RWPE2 (cell line): ENCODE results near the gene SOWAHA.

Experiments used
- ATAC-seq: fragments of 200-7000 bp; cut with Tn5 transposase; 3 replicates; pipeline ENCODE4 v1.9.1; 2021; ENCODE audit warnings: low read depth
- DNase-seq: peaks from one replicate; pipeline ENCODE4 v3.0.0-alpha.2; 2020; ENCODE audit warnings: low spot score
- H3K27ac ChIP-seq: fragments of 450-650 bp; 2 replicates; pipeline ENCODE4 v1.5.1; 2017; ENCODE audit warnings: mild to moderate bottlenecking; ENCODE audit not compliant: poor library complexity, severe bottlenecking
- H3K27me3 ChIP-seq: fragments of 250-450 bp; sonication (Bioruptor Pico); 2 replicates; pipeline ENCODE4 v1.5.1; 2021; ENCODE audit warnings: mild to moderate bottlenecking, moderate library complexity; ENCODE audit not compliant: insufficient read depth, poor library complexity, severe bottlenecking
- H3K36me3 ChIP-seq: fragments of 250-450 bp; sonication (Bioruptor Pico); 2 replicates; pipeline ENCODE4 v1.5.1; 2020; ENCODE audit warnings: low read depth, mild to moderate bottlenecking, moderate library complexity
- H3K4me1 ChIP-seq: fragments of 250-450 bp; sonication (Bioruptor Pico); 2 replicates; pipeline ENCODE4 v1.5.1; 2021; ENCODE audit warnings: mild to moderate bottlenecking, moderate library complexity; ENCODE audit not compliant: insufficient read depth, poor library complexity, severe bottlenecking
- H3K4me3 ChIP-seq: fragments of 250-450 bp; sonication (Bioruptor Pico); 2 replicates; pipeline ENCODE4 v1.5.1; 2021; ENCODE audit warnings: mild to moderate bottlenecking, moderate library complexity; ENCODE audit not compliant: severe bottlenecking
- H3K9me3 ChIP-seq: fragments of 250-450 bp; sonication (Bioruptor Pico); 2 replicates; pipeline ENCODE4 v1.5.1; 2021; ENCODE audit warnings: mild to moderate bottlenecking, moderate library complexity; ENCODE audit not compliant: severe bottlenecking
- TF ChIP-seq, protein P1 (sequence below): fragments of 450-650 bp; IDR thresholded peaks from one replicate; pipeline ENCODE4 v1.5.1; 2017; ENCODE audit warnings: mild to moderate bottlenecking, moderate library complexity; ENCODE audit not compliant: poor library complexity, severe bottlenecking

The SOWAHA gene

GRCh38 chr5:132839426-132840301 is 26.6 kb downstream of the SOWAHA start:
- no peaks in the 10 kb centered on the region for H3K9me3 ChIP-seq
- no peaks in the 10 kb centered on the region for H3K27me3 ChIP-seq
- TF ChIP-seq, protein P1, sequence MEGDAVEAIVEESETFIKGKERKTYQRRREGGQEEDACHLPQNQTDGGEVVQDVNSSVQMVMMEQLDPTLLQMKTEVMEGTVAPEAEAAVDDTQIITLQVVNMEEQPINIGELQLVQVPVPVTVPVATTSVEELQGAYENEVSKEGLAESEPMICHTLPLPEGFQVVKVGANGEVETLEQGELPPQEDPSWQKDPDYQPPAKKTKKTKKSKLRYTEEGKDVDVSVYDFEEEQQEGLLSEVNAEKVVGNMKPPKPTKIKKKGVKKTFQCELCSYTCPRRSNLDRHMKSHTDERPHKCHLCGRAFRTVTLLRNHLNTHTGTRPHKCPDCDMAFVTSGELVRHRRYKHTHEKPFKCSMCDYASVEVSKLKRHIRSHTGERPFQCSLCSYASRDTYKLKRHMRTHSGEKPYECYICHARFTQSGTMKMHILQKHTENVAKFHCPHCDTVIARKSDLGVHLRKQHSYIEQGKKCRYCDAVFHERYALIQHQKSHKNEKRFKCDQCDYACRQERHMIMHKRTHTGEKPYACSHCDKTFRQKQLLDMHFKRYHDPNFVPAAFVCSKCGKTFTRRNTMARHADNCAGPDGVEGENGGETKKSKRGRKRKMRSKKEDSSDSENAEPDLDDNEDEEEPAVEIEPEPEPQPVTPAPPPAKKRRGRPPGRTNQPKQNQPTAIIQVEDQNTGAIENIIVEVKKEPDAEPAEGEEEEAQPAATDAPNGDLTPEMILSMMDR = no peak
- DNase-seq (no peak), ATAC-seq (peak; percentile 87)
- peaks cover 17% of the 10 kb centered on the region for H3K4me1 ChIP-seq
- H3K27ac ChIP-seq = peak overlapping the region; percentile 20
- H3K36me3 ChIP-seq = no peaks in the 10 kb centered on the region
- no peak overlapping the region for H3K4me3 ChIP-seq

DNA sequence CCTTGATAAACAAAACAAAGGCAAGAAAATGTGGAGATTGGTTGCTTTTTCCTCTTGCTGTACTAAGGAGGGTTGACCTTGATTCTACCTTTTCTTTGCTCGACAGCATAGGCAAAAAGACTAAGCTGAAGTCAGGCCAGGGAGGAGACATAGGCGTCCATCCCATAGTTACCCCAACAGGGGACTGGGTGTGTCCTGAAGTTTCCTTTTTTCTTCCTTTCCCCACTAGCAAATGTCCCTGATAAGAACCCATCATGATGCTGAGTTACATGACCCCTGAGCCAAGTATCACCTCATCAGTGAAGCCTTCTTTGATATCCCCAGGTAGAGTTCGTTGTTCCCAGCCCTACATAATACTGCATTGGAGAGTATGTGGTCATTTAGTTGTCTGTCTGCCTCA is 27.2 kb downstream of the SOWAHA start:
- Histone ChIP-seq H3K4me1 (peaks cover 17% of the 10 kb centered on the region), H3K36me3 (no peaks in the 10 kb centered on the region), H3K9me3 (no peaks in the 10 kb centered on the region), H3K27ac (peak overlapping the region; percentile 20), H3K4me3 (no peak overlapping the region), H3K27me3 (no peaks in the 10 kb centered on the region)
- TF ChIP-seq, protein P1 = no peak
- ATAC-seq (no peak), DNase-seq (no peak)

DNA sequence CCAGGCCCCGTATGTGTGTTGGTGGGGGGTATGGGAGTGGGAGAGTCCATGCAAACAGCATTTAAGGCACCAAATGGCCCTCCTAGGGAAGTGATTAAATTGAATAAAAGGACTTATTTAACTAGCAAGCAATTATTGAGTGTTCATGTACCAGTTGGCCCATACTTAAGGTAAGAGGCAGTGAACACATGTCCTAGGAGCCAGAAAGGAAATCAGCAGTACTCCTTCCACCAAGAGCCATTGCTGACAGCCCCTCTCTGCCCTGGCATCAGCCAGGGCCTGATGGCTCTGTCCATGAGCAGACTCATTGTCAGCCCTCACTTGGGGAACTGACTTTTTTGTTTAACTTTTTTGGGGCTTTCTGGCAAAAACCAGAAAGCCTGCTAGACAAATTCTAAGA is 27.8 kb downstream of the SOWAHA start:
- Histone ChIP-seq H3K27me3 (no peaks in the 10 kb centered on the region), H3K36me3 (no peaks in the 10 kb centered on the region), H3K9me3 (no peaks in the 10 kb centered on the region), H3K4me1 (peaks cover 17% of the 10 kb centered on the region), H3K27ac (no peak overlapping the region), H3K4me3 (no peak overlapping the region)
- TF ChIP-seq, protein P1 = no peak
- no peak for DNase-seq
- ATAC-seq = no peak

DNA sequence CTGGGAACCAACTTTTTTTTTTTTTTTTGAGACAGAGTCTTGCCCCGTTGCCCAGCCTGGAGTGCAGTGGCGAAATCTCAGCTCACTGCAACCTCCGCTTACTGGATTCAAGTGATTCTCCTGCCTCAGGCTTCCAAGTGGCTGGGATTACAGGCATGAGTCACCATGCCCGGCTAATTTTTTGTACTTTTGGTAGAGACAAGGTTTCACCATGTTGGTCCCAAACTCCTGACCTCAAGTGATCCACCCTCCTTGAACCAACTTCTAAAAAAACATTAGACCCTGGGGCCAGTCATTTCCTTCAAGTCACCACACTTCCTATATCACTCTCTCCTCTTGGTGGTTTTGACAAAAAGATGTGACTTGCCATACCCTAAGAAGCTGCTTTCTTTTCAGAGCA is 28.2 kb downstream of the SOWAHA start:
- Histone ChIP-seq H3K4me1 (peaks cover 17% of the 10 kb centered on the region), H3K36me3 (no peaks in the 10 kb centered on the region), H3K27me3 (no peaks in the 10 kb centered on the region), H3K27ac (no peak overlapping the region), H3K4me3 (no peak overlapping the region), H3K9me3 (no peaks in the 10 kb centered on the region)
- TF ChIP-seq, protein P1 = no peak
- DNase-seq = no peak
- ATAC-seq = peak; percentile 43; the same call in 1 of the 3 replicates

DNA sequence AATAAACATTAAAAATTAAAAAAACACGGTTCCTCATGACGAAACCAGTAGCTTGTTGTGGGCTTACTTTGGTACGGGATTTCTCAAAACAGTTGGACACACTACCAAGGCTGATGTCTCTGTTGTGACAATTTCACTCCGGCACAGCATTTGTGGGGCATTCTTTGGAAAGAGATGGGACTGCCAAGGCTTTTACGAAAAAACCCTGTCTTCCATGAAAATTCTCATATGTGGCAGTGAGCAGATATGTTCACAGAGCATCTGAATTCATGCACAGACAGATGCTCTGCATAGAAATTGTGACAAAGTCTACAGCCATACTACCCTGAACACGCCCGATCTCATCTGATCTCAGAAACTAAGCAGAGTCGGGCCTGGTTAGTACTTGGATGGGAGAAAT is 35.2 kb downstream of the SOWAHA start:
- no peaks in the 10 kb centered on the region for H3K9me3 ChIP-seq
- no peak overlapping the region for H3K27ac ChIP-seq
- H3K4me1 ChIP-seq = no peaks in the 10 kb centered on the region
- TF ChIP-seq, protein P1 = no peak
- H3K36me3 ChIP-seq = no peaks in the 10 kb centered on the region
- no peak overlapping the region for H3K4me3 ChIP-seq
- DNase-seq (no peak), ATAC-seq (no peak)
- no peaks in the 10 kb centered on the region for H3K27me3 ChIP-seq
